NCI-H1436 treated with DMSO at 0.1 percent for 48 hours (cell line): ENCODE data around the gene TSG101.

Experiments
- DNase-seq: peaks from one replicate; lab custom pipeline; 2025; lab: John Stamatoyannopoulos, UW

Gene TSG101

GRCh38 chr11:18492888-18493287 is 33.9 kb downstream of the TSG101 start:
- DNase-seq = no peak

DNA sequence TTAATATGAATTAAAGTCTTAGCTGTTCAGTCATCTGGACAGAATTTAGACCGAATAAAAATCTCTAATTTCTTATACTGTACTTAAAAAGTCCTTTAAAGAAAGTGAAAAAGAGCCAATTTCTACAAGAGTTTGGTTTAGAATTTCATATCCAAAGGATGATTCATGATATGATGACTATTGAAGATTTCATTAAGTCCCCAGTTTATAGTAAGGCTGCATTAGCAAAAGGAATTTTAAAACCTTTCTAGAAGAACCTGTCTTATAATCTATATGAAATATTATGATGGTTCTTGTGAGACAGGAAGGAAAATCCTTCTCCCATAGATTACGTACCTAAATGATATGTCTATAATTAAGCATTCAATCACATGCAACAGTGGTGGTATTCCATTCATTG is 34.8 kb downstream of the TSG101 start:
- no peak for DNase-seq

DNA sequence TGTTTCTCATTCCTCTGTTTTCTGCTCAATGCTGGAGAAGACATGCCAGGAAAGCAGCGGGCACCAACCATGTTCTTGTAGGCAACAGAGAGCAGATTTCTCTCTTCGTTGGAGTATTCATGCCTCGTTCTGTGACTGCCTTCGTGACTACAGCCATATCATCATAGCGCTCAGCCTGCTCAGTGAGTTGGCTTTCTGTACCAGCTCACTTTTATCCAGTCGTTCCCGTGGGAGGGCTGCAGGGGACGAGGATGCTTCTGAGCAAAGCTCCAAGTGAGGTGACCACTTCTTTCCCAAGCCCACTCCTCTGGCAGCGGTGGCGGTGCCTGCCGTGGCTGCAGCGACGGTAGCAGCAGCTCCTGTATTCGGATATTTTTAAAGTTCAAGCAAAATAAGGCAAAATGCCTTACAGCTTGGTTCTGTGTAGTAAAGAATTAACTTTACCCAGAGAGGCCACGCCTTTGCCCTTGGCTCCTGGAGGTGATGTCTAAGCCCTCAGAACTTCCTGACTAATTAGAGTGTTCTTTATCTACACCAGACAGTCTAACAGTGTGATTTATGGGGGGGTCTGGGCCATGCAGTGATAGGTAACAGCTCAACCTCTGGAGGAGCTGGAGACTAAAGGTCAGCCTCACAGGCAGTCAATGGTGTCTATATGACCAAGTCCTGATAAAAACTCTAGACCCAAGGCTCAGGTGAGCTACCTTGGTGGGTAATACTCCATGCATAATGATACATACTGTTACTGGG is 35.8 kb downstream of the TSG101 start:
- DNase-seq = no peak

- no peak for DNase-seq
Observed at GRCh38 chr11:18490319-18490718, 36.4 kb downstream of the TSG101 start.

DNA sequence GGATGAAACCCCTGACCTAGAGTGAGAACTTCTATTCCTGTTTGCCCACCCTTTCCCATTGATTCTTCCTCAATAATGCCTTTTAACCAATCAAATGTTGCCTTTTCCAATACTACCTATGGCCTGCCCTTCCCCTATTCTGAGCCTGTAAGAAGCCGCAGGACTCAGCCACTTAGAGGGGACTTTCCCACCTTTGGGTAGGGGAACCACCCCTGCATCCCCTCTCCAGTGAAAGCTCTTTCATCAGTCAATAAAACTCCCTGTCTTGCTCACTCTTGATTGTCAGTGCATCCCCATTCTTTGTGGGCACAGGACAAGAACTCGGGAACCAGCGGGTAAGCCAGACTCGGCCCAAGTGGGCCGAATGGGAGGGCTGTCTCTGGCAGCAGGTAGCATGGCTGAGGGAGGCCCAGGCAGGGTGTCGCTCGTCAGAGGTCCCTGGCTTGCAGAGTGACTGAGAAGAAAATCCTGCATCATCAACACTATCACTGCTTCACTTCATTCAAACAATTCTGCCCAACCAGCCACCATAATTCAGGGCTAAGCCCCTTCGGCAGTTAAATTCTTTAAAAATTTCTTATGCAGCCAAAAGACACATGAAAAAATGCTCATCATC is 40.7 kb downstream of the TSG101 start:
- no peak for DNase-seq

DNA sequence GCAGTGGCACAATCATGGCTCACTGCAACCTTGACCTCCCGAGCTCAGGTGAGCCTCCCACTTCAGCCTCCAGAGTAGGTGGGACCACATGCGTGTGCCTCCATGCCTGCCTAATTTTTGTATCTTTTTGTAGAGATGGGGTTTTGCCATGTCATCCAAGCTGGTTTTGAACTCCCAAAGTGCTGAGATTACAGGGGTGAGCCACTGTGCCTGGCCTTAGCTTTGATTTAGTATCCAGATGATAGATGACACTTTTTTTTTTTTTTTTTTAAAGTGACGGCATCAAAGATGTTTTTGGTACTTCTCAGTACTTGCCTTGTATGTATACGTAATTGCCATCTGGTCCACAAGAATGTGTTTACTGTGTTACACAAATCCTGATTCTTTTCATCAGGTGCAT is 47.7 kb downstream of the TSG101 start:
- DNase-seq = no peak

- no peak for DNase-seq
Observed at GRCh38 chr11:18472587-18472986, 54.2 kb downstream of the TSG101 start.

- DNase-seq = no peak
Observed at GRCh38 chr11:18471995-18472394, 54.7 kb downstream of the TSG101 start.

DNA sequence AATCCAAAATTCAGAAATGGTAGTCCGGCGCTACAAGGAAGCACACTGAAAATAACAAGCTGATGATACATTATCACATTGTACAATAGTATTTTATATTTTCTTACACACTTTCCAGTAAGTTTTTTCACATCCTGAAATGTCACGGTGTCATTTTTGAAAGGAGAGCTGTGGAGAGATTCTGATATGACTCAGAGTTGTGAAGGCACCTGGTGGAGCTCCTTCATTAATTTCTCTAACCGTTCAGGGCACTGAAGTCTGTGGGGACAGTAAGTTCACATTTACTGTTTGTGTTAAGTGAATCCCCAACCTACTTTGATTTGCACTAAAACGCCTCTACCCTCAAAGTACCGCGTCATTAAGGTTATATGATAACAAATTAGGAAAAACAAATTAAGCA is 57.8 kb downstream of the TSG101 start:
- no peak for DNase-seq

GRCh38 chr11:18468059-18468458 is 58.7 kb downstream of the TSG101 start:
- DNase-seq = no peak

DNA sequence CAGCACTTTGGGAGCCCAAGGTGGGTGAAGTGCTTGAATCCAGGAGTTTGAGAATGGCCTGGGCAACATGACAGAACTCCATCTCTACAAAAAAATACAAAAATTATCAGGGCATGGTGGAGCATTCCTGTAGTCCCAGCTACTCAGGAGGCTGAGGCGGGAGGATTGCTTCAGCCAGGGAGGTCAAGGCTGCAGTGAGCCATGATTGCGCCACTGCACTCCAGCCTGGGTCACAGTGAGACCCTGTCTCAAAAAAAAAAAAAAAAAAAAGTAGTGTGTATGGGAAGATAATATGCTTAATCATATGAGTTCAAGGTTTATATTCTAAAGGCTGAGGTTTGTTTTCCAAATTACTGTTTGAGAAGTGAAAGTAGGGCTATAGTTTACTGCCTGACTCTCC is 60.3 kb downstream of the TSG101 start:
- DNase-seq = no peak

GRCh38 chr11:18463439-18463838 is 63.3 kb downstream of the TSG101 start:
- no peak for DNase-seq

DNA sequence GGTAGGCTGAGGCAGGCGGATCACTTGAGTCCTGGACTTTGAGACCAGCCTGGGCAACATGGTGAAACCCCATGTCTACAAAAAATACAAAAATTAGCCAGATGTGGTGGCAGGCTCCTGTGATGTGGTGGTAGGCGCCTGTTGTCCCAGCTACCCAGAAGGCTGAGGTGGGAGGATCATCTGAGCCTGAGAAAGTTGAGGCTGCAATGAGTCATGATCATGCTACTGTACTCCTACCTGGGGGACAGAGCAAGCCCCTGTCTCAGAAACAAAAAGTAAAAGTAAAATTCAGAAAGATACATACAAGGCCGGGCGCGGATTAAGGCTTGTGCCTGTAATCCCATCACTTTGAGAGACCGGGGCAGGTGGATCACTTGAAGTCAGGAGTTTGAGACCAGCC is 64.8 kb downstream of the TSG101 start:
- no peak for DNase-seq

- no peak for DNase-seq
Observed at GRCh38 chr11:18459634-18460033, 67.1 kb downstream of the TSG101 start.

- no peak for DNase-seq
Observed at GRCh38 chr11:18457450-18457849, 69.3 kb downstream of the TSG101 start.

- DNase-seq = no peak
Observed at GRCh38 chr11:18455686-18456372, 70.9 kb downstream of the TSG101 start, which contains the start of gene LDHAL6A. Gene LDHAL6A, plus strand, starts transcription at chr11:18455856. Its CDS starts 825 bp downstream, at chr11:18456681.

DNA sequence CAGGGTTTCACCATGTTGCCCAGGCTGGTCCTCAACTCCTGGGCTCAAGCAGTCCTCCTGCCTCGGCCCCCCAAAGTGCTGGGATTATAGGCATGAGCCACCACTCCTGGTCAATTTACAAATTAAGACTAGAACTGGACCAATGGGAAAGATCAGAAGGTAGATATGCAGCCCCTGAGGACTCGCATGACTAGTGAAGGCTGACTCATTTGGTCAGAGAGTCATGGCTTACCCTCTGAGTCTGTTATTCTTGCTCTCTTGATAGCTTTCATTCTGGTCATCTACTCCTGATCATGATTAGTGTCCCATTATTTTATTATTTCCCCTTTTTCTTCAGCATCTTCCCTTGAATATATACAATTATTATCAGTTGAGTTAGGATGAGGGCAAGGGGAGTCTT is 73.8 kb downstream of the TSG101 start:
- DNase-seq = no peak

GRCh38 chr11:18449251-18449650 is 77.5 kb downstream of the TSG101 start:
- DNase-seq = no peak

- no peak for DNase-seq
Observed at GRCh38 chr11:18438691-18439090, 88.1 kb downstream of the TSG101 start.
